Activated CD8-positive, alpha-beta memory T cell treated with anti-CD3 and anti-CD28 coated beads, Interleukin-2, amount 50 U/mL, for 48 hours (primary cell): ENCODE data around the gene GNAO1.
A peak's percentile ranks its signal among the peaks of the same experiment; 100 is the strongest.

Source experiments
- DNase-seq: peaks from one replicate; pipeline ENCODE4 v3.0.0-alpha.2; 2020

GNAO1 gene

GRCh38 chr16:56351481-56351880 is 160.2 kb downstream of the GNAO1 start:
- no peak for DNase-seq

DNA sequence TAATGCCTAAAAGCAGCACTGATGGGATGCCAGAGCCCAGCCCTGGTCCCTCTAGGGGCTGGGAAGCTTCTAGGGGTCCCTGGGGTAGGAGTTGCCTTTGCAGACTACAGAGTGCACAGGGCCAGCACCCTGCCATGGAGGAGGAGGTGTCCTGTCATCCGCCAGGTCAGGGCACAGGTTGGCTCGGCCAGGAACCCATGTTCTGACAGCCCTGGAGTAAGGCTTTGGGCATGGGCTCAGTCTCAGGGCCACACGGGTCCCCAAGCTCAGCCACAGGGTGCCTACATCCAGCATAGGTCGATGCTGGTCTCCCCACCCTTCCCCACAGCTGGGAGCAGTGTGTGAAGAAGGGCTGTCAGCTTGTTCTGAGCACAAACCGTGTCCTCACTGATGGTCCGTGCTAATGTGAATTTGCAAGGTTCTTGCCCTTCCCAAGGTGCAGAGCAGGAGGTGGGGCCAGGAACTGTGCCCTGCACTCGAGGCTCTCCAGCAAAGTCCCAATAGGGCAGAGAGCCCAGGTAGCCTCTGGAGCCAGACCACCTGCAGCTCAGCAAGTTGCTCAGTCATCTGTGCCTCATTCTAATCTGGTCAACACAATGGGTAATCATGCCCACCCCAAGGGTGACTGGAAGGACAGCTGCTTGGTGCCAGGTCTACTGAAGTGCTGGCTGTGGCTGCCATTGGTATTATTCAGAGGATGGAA is 161.2 kb downstream of the GNAO1 start:
- DNase-seq = no peak

DNA sequence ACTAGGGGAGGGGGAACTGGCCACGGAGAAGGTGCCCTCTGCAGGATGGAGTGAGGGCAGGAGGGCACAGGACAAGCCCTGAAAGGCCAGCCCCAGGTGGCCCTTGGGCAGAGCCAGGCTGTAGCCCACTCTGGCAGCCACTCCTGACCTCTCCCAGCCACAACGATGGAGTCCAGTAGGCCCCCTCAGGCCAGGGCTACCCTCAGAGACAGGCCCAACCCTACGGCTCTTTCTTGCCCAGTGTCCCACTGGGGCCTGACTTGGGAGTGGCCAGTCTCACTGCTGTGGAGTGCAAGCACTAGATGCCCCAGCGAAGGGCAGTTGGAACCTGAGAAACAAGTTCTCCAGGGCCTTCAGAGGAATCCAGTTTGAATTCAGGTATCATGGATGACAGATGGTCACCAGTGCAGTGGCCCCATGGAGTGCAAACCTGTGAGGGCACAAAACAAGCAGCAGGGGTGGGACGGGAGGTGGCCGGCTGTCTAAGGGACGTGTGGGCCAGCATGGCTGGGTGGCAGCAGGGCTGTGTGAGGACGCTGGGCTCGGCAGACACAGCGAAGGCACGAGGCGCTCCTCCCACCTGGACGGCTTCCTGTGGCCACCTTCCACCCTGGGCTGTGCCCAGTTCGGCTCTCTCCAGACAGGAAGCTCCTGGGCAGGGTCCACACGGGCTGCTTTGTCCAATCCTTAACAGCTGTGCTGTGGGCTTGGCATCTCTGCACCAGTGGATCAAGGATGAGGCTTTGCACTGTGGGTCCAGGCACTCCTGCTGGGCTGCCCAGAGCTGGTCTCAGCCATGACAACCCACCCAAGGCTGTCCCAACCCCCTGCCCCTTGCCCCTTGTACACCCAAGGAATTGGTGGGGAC is 162.0 kb downstream of the GNAO1 start:
- DNase-seq = peak; percentile 45

- DNase-seq = peak; percentile 45
These were observed 162.7 kb downstream of the GNAO1 start for GRCh38 chr16:56354016-56354415.

GRCh38 chr16:56354746-56355145 is 163.5 kb downstream of the GNAO1 start:
- DNase-seq = peak; percentile 38

DNA sequence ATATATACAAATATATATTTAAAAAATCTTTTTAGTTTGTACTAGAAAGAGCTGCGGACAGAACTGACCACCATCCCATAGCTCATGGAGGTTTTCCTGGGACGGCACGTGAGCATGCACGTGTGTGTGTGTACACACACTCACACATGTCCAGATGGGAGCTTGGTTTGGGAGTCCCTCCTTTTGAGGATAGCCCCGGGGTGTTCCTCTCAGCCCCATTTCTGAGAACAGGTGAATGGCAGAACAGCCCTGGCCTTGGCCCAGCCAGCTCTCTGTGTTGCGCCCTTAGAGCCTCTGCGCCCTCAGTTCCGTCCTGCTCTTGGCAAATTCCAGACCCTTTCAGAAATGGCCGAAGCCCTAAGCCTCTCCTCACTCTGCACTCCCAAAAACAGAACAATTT is 163.9 kb downstream of the GNAO1 start:
- DNase-seq = peak; percentile 45

DNA sequence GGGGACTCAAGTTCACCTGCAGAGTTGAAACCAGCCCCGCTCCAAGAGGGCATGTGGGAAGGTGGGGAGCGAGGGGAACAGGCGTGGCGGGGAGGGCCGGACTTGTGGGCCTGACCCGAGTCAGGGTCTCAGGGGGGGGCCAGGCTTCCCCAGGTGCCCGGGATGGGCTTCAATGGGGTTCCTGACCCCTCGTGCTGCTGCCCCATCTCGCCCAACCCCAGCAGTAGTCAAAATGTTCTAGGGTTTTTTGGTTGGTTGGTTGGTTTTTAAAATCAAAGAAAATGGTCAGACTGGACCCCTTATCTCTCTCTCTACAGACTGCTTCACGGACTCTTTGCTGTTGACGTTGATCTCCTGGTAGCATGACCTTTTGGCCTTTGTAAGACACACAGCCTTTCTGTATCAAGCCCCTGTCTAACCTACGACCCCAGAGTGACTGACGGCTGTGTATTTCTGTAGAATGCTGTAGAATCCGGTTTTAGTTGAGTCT is 164.5 kb downstream of the GNAO1 start:
- peak; percentile 46 for DNase-seq

GRCh38 chr16:56356276-56357240 is 165.3 kb downstream of the GNAO1 start:
- DNase-seq = peak; percentile 77

GRCh38 chr16:56357241-56357764 is 166.0 kb downstream of the GNAO1 start:
- DNase-seq = peak; percentile 54

DNA sequence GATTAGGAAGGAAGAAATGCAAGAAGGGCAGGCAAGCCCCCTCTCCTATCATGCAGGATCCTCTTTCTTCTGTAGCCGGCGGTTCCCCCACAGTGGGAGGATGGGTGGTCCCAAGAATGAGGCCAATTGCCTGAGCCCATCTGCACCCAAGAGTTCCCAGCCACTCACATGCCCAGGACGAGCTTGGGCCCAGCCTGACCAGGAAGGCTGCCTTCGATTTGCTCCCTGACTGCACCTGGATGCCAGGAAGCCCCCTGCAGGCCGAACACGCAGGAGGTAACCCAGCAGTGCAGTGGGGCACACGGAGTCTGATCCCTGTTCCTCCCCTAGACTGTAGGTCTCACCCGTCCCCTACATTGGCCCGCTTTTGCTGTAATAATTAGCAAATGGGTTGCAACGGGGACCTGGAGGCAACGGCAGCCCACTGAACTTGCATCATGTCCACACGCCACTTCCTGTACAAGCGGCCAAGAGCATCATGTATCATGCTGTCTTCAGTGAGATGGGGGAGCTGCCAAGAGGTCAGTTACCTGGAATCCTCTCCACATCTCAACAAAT is 166.6 kb downstream of the GNAO1 start:
- peak; percentile 47 for DNase-seq

- DNase-seq = no peak
These were observed 169.1 kb downstream of the GNAO1 start for GRCh38 chr16:56360117-56361008.

DNA sequence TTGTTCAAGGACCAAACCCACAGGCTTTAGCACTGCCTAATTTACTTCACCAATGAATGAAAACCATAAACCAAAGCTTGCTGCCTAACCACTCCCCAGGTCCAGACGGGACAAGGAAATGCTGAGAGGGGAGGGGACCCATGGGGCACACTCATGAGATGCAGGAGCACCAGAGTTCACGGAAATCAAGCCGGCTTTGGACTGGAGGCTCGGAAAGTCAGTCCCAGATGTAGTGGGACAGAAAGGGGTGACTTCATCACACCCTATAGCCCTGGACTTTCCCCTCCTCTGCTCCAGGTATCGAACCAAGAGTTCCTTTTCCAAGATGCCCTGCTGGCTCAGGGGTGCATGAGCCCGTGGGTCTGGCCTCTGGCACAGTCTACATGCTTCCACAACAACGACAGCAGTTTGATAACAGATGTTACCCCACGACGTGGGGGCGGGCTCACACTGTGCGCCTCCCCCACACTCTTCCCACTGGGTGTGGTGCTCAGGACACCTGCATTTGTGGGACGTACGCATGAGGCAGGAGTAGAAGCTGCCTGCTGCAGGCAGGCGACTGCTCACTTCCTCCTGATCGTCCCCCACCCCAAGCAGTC is 170.9 kb downstream of the GNAO1 start:
- no peak for DNase-seq

GRCh38 chr16:56362706-56363105 is 171.4 kb downstream of the GNAO1 start:
- DNase-seq = peak; percentile 35

- no peak for DNase-seq
These were observed 172.0 kb downstream of the GNAO1 start for GRCh38 chr16:56363181-56363716.

GRCh38 chr16:56363781-56364565 is 172.7 kb downstream of the GNAO1 start:
- DNase-seq = no peak

DNA sequence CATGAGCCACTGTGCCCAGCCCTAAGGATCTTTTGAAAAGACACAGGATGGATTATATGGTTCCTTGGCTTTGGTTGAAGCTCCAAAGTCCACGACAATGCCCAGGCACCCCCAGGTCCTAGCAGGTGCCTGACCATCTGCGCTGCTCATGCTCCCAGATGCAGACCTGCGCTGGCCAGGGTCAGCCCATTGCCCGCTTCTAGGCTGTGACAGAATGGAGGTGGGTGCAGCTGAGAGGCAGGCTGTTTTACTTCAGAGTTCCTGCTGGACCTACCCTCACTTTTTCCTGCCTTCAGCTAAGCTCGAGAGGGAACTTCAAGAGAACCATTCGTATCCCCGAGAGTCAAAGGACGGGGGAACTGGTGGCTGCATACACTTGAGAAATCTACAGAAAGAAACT is 173.6 kb downstream of the GNAO1 start:
- no peak for DNase-seq

GRCh38 chr16:56365552-56365951 is 174.3 kb downstream of the GNAO1 start:
- no peak for DNase-seq

- DNase-seq = no peak
These were observed 175.7 kb downstream of the GNAO1 start for GRCh38 chr16:56366945-56367344.

GRCh38 chr16:56367764-56368163 is 176.5 kb downstream of the GNAO1 start:
- DNase-seq = no peak

DNA sequence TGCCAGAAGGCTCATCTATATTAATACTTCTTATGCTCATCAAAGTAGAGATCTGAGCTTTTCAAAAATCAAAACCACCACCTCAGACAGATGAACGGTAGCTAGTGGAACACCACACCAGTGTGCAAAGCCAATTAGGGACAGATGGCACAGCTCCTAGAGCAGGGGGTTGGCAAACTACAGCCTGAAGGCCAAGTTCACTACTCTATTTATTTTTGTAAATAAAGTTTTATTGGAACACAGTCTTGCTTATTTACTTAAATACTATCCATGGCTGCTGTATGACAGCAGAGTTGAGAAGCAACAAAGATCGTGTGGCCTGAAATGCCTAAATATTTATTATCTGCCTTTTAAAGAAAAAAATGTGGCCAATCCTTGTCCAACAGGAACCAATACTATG is 177.3 kb downstream of the GNAO1 start:
- DNase-seq = no peak
